ENCODE data around the gene ZMYND8.
"Not testable (repeated sequence)": the region's sequence is repeated elsewhere in the genome, so short reads cannot be mapped to it uniquely, and the experiment has no call there.

ZMYND8 gene

DNA sequence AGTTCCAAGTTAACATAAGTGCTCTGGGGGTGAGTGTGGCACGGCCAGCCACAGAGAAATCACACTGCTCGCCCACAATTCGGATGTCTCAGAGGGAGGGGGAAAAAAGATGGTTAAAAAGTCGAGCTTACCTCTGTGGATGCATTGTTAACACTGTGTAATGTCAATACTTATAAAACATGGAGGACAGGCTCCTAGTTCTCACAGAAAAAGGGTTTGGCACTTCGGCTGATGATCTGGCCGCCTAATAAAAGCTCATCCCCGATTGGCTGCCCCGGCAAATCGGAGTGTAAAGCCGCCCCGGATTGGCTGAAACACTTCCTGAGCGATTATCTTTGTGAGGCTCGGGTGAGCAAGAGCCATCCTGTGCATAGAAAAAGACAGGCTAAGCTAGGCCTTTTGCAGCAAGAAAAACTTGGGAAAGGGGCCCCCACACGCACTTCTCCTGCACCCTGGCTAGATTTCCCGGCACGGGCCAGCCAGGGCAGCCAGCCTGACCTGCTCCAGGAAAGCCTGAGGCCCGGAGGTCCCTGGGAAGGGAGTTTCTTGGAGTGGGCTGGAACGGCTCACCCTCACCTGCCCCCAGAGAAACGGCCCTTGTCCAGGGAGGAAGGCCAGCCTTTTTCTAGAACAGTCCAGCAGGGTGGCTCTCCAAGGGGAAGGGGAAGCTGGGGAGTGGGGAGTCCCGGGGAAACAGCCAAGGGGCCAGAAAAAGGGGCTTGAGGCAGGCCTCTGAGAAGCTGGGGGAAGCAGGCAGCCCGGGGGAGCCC, at the start of gene ZMYND8:
TSS of gene ZMYND8 (minus strand) at position 174 of the 770 bp plus-strand sequence. CDS start at position 145, 29 bp downstream.
- Histone ChIP-seq H3K4me1 (ENCODE audit: insufficient read depth, low read length) (peaks cover 76% of the 10 kb centered on the region), H3K9me3 (ENCODE audit: low read length) (no peaks in the 10 kb centered on the region), H2AFZ (ENCODE audit: low read depth, low read length) (no peak within 1 kb of the TSS), H3K36me3 (ENCODE audit: insufficient read depth, low read length) (no peaks in the 10 kb centered on the region), H3K27me3 (ENCODE audit: insufficient read depth, low read length) (no peaks in the 10 kb centered on the region), H3K4me3 (ENCODE audit: low read length) (peak within 1 kb of the TSS; percentile 83)

- Histone ChIP-seq H3K4me1 (ENCODE audit: insufficient read depth, low read length) (no peaks in the 10 kb centered on the region), H2AFZ (ENCODE audit: low read depth, low read length) (no peak overlapping the region), H3K27me3 (ENCODE audit: insufficient read depth, low read length) (no peaks in the 10 kb centered on the region), H3K9me3 (ENCODE audit: low read length) (no peaks in the 10 kb centered on the region), H3K4me3 (ENCODE audit: low read length) (no peak overlapping the region), H3K36me3 (ENCODE audit: insufficient read depth, low read length) (no peaks in the 10 kb centered on the region)
Measured at GRCh38 chr20:47405775-47406325, 49.4 kb upstream of the ZMYND8 start.

DNA sequence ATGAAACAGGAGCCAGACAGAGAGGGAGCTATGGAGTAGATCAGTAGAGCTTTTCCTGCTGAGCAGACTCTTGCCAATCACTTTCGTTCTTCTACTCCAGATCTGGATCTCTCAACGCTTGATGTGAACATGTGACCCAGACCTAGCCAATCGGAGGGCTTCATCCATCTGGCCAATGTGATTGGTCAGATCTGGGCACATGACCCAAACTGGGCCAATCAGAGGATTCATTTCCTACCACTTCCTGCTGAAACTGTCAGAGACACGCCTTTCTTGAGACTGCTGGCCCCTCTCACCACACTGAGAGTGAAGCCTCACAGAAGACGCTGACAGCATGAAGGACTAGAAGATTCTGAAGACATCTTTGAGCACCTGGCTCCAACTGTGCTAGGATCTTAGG, 44.2 kb upstream of the ZMYND8 start:
- Histone ChIP-seq H3K4me1 (ENCODE audit: insufficient read depth, low read length) (no peaks in the 10 kb centered on the region), H3K36me3 (ENCODE audit: insufficient read depth, low read length) (no peaks in the 10 kb centered on the region)

DNA sequence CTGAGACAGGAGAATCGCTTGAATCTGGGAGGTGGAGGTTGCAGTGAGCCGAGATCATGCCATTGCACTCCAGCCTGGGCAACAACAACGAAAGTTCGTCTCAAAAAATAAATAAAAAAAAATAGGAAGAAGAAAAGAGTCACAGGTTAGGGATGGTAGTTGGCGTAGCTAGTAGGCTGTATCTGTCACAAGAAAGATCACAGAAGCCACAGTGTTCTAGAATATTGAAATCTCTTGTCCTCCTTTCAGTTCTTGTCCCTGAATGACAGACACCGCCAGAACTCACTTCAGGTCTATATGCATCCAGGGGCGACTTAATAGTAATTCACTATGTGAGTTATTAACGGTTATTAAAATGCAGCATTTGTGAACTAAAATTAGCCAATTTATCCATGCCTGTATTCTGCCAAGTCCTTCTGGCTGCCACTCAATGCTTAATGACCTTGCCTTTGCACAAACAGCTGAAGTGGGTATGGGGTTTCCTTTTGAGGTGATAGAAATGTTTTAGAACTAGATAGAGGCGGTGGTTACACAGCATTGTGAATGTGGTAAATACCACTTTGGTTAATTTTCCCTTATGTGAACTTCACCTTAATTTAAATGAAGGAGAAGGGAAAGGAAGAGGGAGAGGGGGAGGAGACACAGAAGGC, 41.3 kb upstream of the ZMYND8 start:
- no peaks in the 10 kb centered on the region for H3K9me3 ChIP-seq (ENCODE audit: low read length)
- H3K4me1 ChIP-seq (ENCODE audit: insufficient read depth, low read length): no peaks in the 10 kb centered on the region
- no peaks in the 10 kb centered on the region for H3K36me3 ChIP-seq (ENCODE audit: insufficient read depth, low read length)
- no peak overlapping the region for H2AFZ ChIP-seq (ENCODE audit: low read depth, low read length)
- H3K27me3 ChIP-seq (ENCODE audit: insufficient read depth, low read length): no peaks in the 10 kb centered on the region
- H3K4me3 ChIP-seq (ENCODE audit: low read length): no peak overlapping the region

More for the DNA sequence above, 44.2 kb upstream of the ZMYND8 start:
- H3K9me3 ChIP-seq (ENCODE audit: low read length): no peaks in the 10 kb centered on the region
- H2AFZ ChIP-seq (ENCODE audit: low read depth, low read length): no peak overlapping the region
- H3K4me3 ChIP-seq (ENCODE audit: low read length): no peak overlapping the region
- H3K27me3 ChIP-seq (ENCODE audit: insufficient read depth, low read length): no peaks in the 10 kb centered on the region

GRCh38 chr20:47396762-47397476, 40.4 kb upstream of the ZMYND8 start:
- Histone ChIP-seq H3K27me3 (ENCODE audit: insufficient read depth, low read length) (no peaks in the 10 kb centered on the region), H2AFZ (ENCODE audit: low read depth, low read length) (peak overlapping the region; percentile 47), H3K4me1 (ENCODE audit: insufficient read depth, low read length) (no peaks in the 10 kb centered on the region), H3K36me3 (ENCODE audit: insufficient read depth, low read length) (no peaks in the 10 kb centered on the region), H3K9me3 (ENCODE audit: low read length) (no peaks in the 10 kb centered on the region), H3K4me3 (ENCODE audit: low read length) (no peak overlapping the region)

DNA sequence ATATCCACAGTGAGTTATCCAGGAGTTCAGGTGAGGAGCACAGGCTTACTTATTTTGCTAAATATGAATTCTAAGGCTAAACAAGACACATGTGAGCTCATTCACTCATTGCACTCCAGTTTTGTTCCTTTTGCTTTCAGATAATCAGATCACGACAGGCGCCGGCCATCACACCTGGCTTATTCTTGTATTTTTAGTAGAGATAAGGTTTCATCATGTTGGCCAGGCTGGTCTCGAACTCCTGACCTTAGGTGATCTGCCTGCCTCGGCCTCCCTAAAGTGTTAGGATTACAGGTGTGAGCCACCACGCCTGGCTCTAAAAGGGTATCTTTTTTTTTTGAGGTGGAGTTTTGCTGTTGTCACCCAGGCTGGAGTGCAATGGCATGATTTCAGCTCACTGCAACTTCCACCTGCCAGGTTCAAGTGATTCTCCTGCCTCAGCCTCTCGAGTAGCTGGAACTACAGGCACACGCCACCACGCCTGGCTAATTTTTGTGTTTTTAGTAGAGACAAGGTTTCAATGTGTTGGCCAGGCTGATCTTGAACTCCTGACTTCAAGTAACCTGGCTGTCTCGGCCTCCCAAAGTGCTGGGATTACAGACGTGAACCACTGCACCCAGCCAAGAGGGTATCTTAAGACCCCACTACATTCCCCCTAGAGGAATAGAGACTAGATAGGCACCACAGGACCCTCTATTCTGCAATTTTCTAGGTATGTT, 37.5 kb upstream of the ZMYND8 start:
- H3K4me3 ChIP-seq (ENCODE audit: low read length); H3K9me3 ChIP-seq (ENCODE audit: low read length); H2AFZ ChIP-seq (ENCODE audit: low read depth, low read length); H3K27me3 ChIP-seq (ENCODE audit: insufficient read depth, low read length); H3K36me3 ChIP-seq (ENCODE audit: insufficient read depth, low read length); H3K4me1 ChIP-seq (ENCODE audit: insufficient read depth, low read length): not testable (repeated sequence)

DNA sequence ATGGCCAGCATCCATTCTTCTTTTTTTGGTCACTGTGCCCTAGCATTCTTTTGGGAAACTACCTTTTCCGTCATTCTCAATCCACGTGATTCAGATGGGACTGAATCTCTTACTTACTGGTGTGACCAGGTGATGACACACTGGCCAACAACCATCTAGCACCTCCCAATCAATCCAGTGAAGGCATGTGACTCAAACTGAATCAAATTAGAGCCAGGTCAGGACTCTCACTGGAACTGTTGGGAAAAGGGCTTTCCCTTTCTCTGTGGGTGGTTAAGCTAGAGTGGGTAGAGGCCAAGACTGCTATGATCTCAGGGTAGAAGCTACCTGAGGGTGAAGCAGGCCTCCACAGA, 36.2 kb upstream of the ZMYND8 start:
- Histone ChIP-seq H3K4me1 (ENCODE audit: insufficient read depth, low read length) (no peaks in the 10 kb centered on the region), H3K36me3 (ENCODE audit: insufficient read depth, low read length) (no peaks in the 10 kb centered on the region), H2AFZ (ENCODE audit: low read depth, low read length) (no peak overlapping the region), H3K9me3 (ENCODE audit: low read length) (no peaks in the 10 kb centered on the region), H3K4me3 (ENCODE audit: low read length) (no peak overlapping the region), H3K27me3 (ENCODE audit: insufficient read depth, low read length) (no peaks in the 10 kb centered on the region)

- Histone ChIP-seq H3K27me3 (ENCODE audit: insufficient read depth, low read length) (no peaks in the 10 kb centered on the region), H2AFZ (ENCODE audit: low read depth, low read length) (no peak overlapping the region), H3K9me3 (ENCODE audit: low read length) (no peaks in the 10 kb centered on the region), H3K4me3 (ENCODE audit: low read length) (no peak overlapping the region), H3K36me3 (ENCODE audit: insufficient read depth, low read length) (no peaks in the 10 kb centered on the region), H3K4me1 (ENCODE audit: insufficient read depth, low read length) (no peaks in the 10 kb centered on the region)
Measured at GRCh38 chr20:47392015-47392720, 35.7 kb upstream of the ZMYND8 start.

- Histone ChIP-seq H3K4me1 (ENCODE audit: insufficient read depth, low read length) (no peaks in the 10 kb centered on the region), H3K4me3 (ENCODE audit: low read length) (no peak overlapping the region), H3K9me3 (ENCODE audit: low read length) (no peaks in the 10 kb centered on the region), H3K27me3 (ENCODE audit: insufficient read depth, low read length) (no peaks in the 10 kb centered on the region), H2AFZ (ENCODE audit: low read depth, low read length) (no peak overlapping the region), H3K36me3 (ENCODE audit: insufficient read depth, low read length) (no peaks in the 10 kb centered on the region)
Measured at GRCh38 chr20:47391276-47392010, 34.9 kb upstream of the ZMYND8 start.

DNA sequence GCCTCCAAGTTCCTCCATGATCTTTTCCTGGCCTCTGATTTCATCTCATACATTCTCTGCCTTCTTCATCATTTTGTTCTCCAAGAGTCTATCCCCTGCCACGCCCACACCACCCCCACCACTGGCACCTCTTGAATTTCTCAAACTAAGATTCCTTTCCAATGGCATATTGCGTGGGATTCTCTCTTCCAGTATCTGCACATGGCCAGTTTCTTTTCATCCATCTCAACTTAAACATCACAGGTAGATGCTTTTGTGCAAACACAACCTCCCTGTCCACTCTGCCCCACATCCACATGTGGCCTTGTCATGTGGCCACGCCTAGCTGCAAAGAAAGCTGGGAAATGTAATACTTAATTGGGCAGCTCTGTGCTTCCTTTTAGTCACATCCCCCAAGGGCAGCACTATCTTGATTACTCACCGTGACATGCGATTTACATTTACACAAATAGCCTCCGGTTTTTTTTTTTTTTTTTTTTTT, 33.4 kb upstream of the ZMYND8 start:
- Histone ChIP-seq H3K36me3 (ENCODE audit: insufficient read depth, low read length) (no peaks in the 10 kb centered on the region), H3K27me3 (ENCODE audit: insufficient read depth, low read length) (no peaks in the 10 kb centered on the region), H3K4me1 (ENCODE audit: insufficient read depth, low read length) (no peaks in the 10 kb centered on the region), H3K4me3 (ENCODE audit: low read length) (no peak overlapping the region), H2AFZ (ENCODE audit: low read depth, low read length) (no peak overlapping the region), H3K9me3 (ENCODE audit: low read length) (no peaks in the 10 kb centered on the region)

GRCh38 chr20:47385968-47386367, 29.5 kb upstream of the ZMYND8 start:
- not testable (repeated sequence) for H3K27me3 ChIP-seq (ENCODE audit: insufficient read depth, low read length); H2AFZ ChIP-seq (ENCODE audit: low read depth, low read length); H3K4me3 ChIP-seq (ENCODE audit: low read length); H3K4me1 ChIP-seq (ENCODE audit: insufficient read depth, low read length); H3K36me3 ChIP-seq (ENCODE audit: insufficient read depth, low read length); H3K9me3 ChIP-seq (ENCODE audit: low read length)
